ENCODE results near the gene ELP4.

- no peak for TF ChIP-seq EZH2 (IDR thresholded peaks at IDR 0.05)
- TF ChIP-seq POLR2AphosphoS5 (IDR thresholded peaks at IDR 0.05; ENCODE audit: borderline replicate concordance, low read depth, low read length): no peak
- no peak for TF ChIP-seq FOXP2 (optimal IDR thresholded peaks at IDR 0.05; ENCODE audit: control extremely low read depth, extremely low read length, insufficient read depth)
Observed at GRCh38 chr11:31680770-31681169, 171.2 kb downstream of the ELP4 start.
